Panc1 (cell line): Measurements from ENCODE around the gene AKAP9. TPM values are rescaled to one million over a fixed set of nuclear protein-coding genes. Genes with fewer than 3 reads are reported as not detected.

Experiments
- ATAC-seq: fragments of 200-7000 bp; cut with Tn5 transposase; 2 replicates; pipeline ENCODE4 v1.9.1; 2020; ENCODE audit warnings: mild to moderate bottlenecking, moderate library complexity
- BruUV-seq: library from RNA; stranded (reverse); fragments of 400-500 nt; replicated peaks from 2 replicates; lab custom pipeline; 2021; lab: Mats Ljungman, UMichigan
- CTCF ChIA-PET: fragments of 300-600 bp; sonication (Branson Sonifier 250); formaldehyde crosslinking; loops from one replicate; lab custom pipeline; 2022; ENCODE audit warnings: antibody characterized with exemption; lab: Charles Lee
- POLR2A ChIA-PET: fragments of 300-600 bp; sonication (Branson Sonifier 250); formaldehyde crosslinking; loops from one replicate; lab custom pipeline; 2022; ENCODE audit warnings: antibody characterized with exemption; lab: Charles Lee
- DNase-seq: peaks from one replicate; pipeline ENCODE4 v3.0.0-alpha.2; 2010; ENCODE audit warnings: low read depth, low spot score
- H3K27ac ChIP-seq: 2 replicates; pipeline ENCODE4 v1.5.1; 2011; ENCODE audit warnings: mild to moderate bottlenecking, low read length, inconsistent platforms
- H3K27me3 ChIP-seq: fragments of 200-500 bp; sonication (Bioruptor generic); 2 replicates; pipeline ENCODE4 v1.6.0; 2014; ENCODE audit warnings: low read length, inconsistent platforms; ENCODE audit not compliant: control insufficient read depth, insufficient read depth
- H3K36me3 ChIP-seq: fragments of 200-500 bp; sonication (Bioruptor generic); 2 replicates; pipeline ENCODE4 v1.5.1; 2014; ENCODE audit warnings: inconsistent platforms, mild to moderate bottlenecking, low read length, moderate library complexity; ENCODE audit not compliant: control insufficient read depth, insufficient read depth
- H3K4me1 ChIP-seq: 2 replicates; pipeline ENCODE4 v1.5.1; 2011; ENCODE audit warnings: inconsistent platforms, mild to moderate bottlenecking, low read length, moderate library complexity; ENCODE audit not compliant: control insufficient read depth, insufficient read depth
- H3K4me3 ChIP-seq, 2 experiments: 2 replicates each; pipeline ENCODE4 v1.5.1; 2011 to 2012; ENCODE audit warnings: low read depth in 2 of 2, low read length in 2 of 2, mild to moderate bottlenecking in 2 of 2, inconsistent platforms in 1 of 2, moderate library complexity in 1 of 2
- H3K9me3 ChIP-seq: fragments of 200-500 bp; sonication (Bioruptor generic); 2 replicates; pipeline ENCODE4 v1.5.1; 2014; ENCODE audit warnings: low read depth, mild to moderate bottlenecking, inconsistent platforms, low read length, moderate library complexity; ENCODE audit not compliant: control insufficient read depth, insufficient read depth
- POLR2AphosphoS5 ChIP-seq: IDR thresholded peaks from 2 replicates; pipeline ENCODE4 v1.6.1; 2012; ENCODE audit warnings: mild to moderate bottlenecking, low read depth, low read length, moderate library complexity
- SIN3A ChIP-seq: IDR thresholded peaks from 2 replicates; pipeline ENCODE4 v1.6.1; 2012; ENCODE audit warnings: low read depth, mild to moderate bottlenecking, low read length, moderate library complexity, borderline replicate concordance; ENCODE audit not compliant: insufficient read depth
- TCF7L2 ChIP-seq: IDR thresholded peaks from 2 replicates; pipeline ENCODE4 v1.6.1; 2011; ENCODE audit warnings: mild to moderate bottlenecking, low read depth, low read length, inconsistent platforms
- in situ Hi-C: cut with HindIII; loops from 2 replicates; pipeline ENCODE4 v1.10.0; 2016; ENCODE audit warnings: low sequenced_read_pairs, low pct_unique_long_range_greater_than_20kb
- intact Hi-C: fragments of 100-400 bp; cut with micrococcal nuclease; formaldehyde crosslinking; loops from one replicate; pipeline ENCODE4 v1.10.0; 2022; ENCODE audit not compliant: unreplicated experiment
- total RNA-seq: library from RNA; stranded (reverse); gene quantifications from one replicate; pipeline ENCODE4 v1.2.1, GENCODE V29; 2021; ENCODE audit not compliant: unreplicated experiment
- TF ChIP-seq, protein P1 (sequence below), 2 experiments: IDR thresholded peaks; 2 replicates each; pipeline ENCODE4 v1.6.1; 2011 to 2012; ENCODE audit warnings: low read depth in 2 of 2, control low read depth in 1 of 2, low read length in 1 of 2, mild to moderate bottlenecking in 1 of 2, moderate library complexity in 1 of 2; ENCODE audit not compliant: insufficient read depth in 1 of 2

The AKAP9 gene
- total RNA-seq, 1 experiment from 2014 or later, result 31.6 TPM

DNA sequence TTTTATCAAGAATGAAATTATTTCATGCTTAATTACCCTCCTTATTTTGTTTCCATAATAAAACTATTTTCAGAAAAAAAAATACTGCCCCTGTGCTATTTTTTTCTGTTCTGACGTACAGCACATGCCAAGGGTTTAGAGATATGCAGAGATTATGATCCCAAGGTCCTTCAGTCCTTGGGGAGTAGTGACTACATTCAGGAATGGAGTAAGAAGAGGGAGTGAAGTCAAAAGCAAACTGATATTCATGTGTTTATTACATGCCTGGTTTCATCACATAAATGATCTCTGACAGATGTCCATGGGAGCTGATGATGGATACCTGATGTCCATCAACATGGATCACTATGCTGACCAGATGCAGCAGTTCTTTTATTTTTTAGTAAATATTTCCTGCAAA is 17.2 kb downstream of the AKAP9 start:
- TF ChIP-seq SIN3A (no peak), TCF7L2 (no peak)
- no TSS peak for BruUV-seq
- Histone ChIP-seq H3K27ac (no peak overlapping the region), H3K4me1 (no peaks in the 10 kb centered on the region), H3K4me3 (no peak overlapping the region), H3K27me3 (no peaks in the 10 kb centered on the region), H3K36me3 (no peaks in the 10 kb centered on the region), H3K9me3 (no peaks in the 10 kb centered on the region)
- POLR2A ChIA-PET, result no interaction called here
- in situ Hi-C loops, result no loop called here
- CTCF ChIA-PET, result no interaction called here
- DNase-seq, result no peak
- intact Hi-C loops, result no loop called here
- ATAC-seq, result no peak

DNA sequence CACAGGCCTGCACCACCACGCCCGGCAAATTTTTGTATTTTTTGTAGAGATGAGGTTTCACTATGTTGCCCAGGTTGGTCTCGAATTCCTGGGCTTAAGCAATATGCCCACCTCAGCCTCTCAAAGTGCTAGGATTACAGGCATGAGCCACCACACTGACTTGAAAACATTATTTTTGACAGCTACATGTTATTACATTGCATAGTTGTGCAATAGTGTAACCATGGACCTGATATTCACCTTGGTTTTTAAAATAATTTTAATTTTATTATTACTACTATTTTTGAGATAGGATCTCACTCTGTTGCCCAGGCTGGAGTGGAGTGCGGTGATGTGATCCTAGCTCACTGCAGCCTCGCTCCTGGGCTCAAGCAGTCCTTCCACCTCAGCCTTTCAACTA is 18.4 kb downstream of the AKAP9 start:
- Histone ChIP-seq H3K36me3 (no peaks in the 10 kb centered on the region), H3K27ac (no peak overlapping the region), H3K9me3 (no peaks in the 10 kb centered on the region), H3K27me3 (no peaks in the 10 kb centered on the region), H3K4me1 (no peaks in the 10 kb centered on the region), H3K4me3 (no peak overlapping the region)
- no TSS peak for BruUV-seq
- POLR2A ChIA-PET, result interaction anchor here (0.7 kb wide), 1 partner anchor 94 kb away, joined by 4 read pairs; no protein-coding TSS in a partner anchor
- CTCF ChIA-PET, result no interaction called here
- no peak for DNase-seq
- no peak for TF ChIP-seq TCF7L2
- no peak for ATAC-seq
- in situ Hi-C loops, result no loop called here
- intact Hi-C loops, result no loop called here

DNA sequence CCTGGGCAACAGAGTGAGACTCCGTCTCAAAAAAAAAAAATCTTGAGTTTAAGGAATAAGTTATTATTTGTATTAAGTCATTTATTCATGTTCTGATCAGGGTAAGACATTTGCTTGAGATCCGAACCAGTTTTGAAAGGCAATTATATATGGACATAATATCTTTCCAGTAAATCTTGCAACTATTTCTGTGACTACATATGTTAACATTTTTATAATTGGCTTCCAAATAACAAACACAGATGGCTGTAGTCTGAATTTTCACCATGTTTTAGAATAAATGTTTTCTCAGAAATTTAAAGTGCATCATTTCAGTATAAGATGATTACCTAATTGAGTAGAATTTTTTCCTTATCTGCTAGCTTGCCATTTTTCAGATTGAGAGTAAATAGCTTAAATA is 21.2 kb downstream of the AKAP9 start:
- DNase-seq, result no peak
- CTCF ChIA-PET, result no interaction called here

More for the DNA sequence above, 21.2 kb downstream of the AKAP9 start:
- TF ChIP-seq TCF7L2 (no peak), POLR2AphosphoS5 (no peak), SIN3A (no peak)
- TF ChIP-seq, protein P1, sequence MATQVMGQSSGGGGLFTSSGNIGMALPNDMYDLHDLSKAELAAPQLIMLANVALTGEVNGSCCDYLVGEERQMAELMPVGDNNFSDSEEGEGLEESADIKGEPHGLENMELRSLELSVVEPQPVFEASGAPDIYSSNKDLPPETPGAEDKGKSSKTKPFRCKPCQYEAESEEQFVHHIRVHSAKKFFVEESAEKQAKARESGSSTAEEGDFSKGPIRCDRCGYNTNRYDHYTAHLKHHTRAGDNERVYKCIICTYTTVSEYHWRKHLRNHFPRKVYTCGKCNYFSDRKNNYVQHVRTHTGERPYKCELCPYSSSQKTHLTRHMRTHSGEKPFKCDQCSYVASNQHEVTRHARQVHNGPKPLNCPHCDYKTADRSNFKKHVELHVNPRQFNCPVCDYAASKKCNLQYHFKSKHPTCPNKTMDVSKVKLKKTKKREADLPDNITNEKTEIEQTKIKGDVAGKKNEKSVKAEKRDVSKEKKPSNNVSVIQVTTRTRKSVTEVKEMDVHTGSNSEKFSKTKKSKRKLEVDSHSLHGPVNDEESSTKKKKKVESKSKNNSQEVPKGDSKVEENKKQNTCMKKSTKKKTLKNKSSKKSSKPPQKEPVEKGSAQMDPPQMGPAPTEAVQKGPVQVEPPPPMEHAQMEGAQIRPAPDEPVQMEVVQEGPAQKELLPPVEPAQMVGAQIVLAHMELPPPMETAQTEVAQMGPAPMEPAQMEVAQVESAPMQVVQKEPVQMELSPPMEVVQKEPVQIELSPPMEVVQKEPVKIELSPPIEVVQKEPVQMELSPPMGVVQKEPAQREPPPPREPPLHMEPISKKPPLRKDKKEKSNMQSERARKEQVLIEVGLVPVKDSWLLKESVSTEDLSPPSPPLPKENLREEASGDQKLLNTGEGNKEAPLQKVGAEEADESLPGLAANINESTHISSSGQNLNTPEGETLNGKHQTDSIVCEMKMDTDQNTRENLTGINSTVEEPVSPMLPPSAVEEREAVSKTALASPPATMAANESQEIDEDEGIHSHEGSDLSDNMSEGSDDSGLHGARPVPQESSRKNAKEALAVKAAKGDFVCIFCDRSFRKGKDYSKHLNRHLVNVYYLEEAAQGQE (IDR thresholded peaks at IDR 0.05; ENCODE audit: insufficient read depth in 1 of 2, low read depth in 2 of 2, low read length in 1 of 2), result no peak
- BruUV-seq, result no TSS peak
- no peaks in the 10 kb centered on the region for H3K36me3 ChIP-seq
- POLR2A ChIA-PET, result no interaction called here
- H3K4me1 ChIP-seq, result no peaks in the 10 kb centered on the region
- no peaks in the 10 kb centered on the region for H3K27me3 ChIP-seq
- in situ Hi-C loops, result no loop called here
- no peak for ATAC-seq
- no peak overlapping the region for H3K4me3 ChIP-seq
- intact Hi-C loops, result no loop called here
- no peaks in the 10 kb centered on the region for H3K9me3 ChIP-seq
- H3K27ac ChIP-seq, result no peak overlapping the region
